Caco-2 (cell line): ENCODE results near the gene CNKSR3. TPM values are rescaled to one million over a fixed set of nuclear protein-coding genes. Genes with fewer than 3 reads are reported as not detected.

Source experiments
- BruUV-seq: library from RNA; stranded (reverse); fragments of 400-500 nt; replicated peaks from 2 replicates; lab custom pipeline; 2021; lab: Mats Ljungman, UMichigan
- CTCF ChIA-PET: fragments of 300-600 bp; sonication (Branson Sonifier 250); formaldehyde crosslinking; loops from one replicate; lab custom pipeline; 2022; ENCODE audit warnings: antibody characterized with exemption; lab: Charles Lee
- POLR2A ChIA-PET: fragments of 300-600 bp; sonication (Branson Sonifier 250); formaldehyde crosslinking; loops from one replicate; lab custom pipeline; 2022; ENCODE audit warnings: antibody characterized with exemption; lab: Charles Lee
- DNase-seq, 2 experiments: peaks; one replicate each; pipeline versions ENCODE4 v3.0.0 to v3.0.0-alpha.2; 2020 to 2022
- H3K27me3 ChIP-seq: replicated peaks from 2 replicates; pipeline ENCODE4 v1.6.0; 2011; ENCODE audit warnings: low read length; ENCODE audit not compliant: control insufficient read depth, insufficient read depth
- H3K36me3 ChIP-seq: 2 replicates; pipeline ENCODE4 v1.5.1; 2011; ENCODE audit warnings: low read length; ENCODE audit not compliant: control insufficient read depth, insufficient read depth
- H3K4me1 ChIP-seq: fragments of 250-450 bp; sonication (Bioruptor Pico); 2 replicates; pipeline ENCODE4 v1.5.1; 2020; ENCODE audit warnings: mild to moderate bottlenecking
- H3K4me3 ChIP-seq: 2 replicates; pipeline ENCODE4 v1.5.1; 2011; ENCODE audit warnings: low read depth, mild to moderate bottlenecking, control low read depth, low read length
- H3K9me3 ChIP-seq: fragments of 250-450 bp; sonication (Bioruptor Pico); 2 replicates; pipeline ENCODE4 v1.5.1; 2020; ENCODE audit warnings: mild to moderate bottlenecking, moderate library complexity
- H3K27ac Mint-ChIP-seq: one replicate; pipeline ENCODE4 v1.8.0; 2022; ENCODE audit warnings: mixed read lengths; ENCODE audit not compliant: unreplicated experiment
- H3K27me3 Mint-ChIP-seq: one replicate; pipeline ENCODE4 v1.8.0; 2022; ENCODE audit warnings: mixed read lengths; ENCODE audit not compliant: insufficient read depth, unreplicated experiment
- H3K36me3 Mint-ChIP-seq: one replicate; pipeline ENCODE4 v1.8.0; 2022; ENCODE audit warnings: mild to moderate bottlenecking, mixed read lengths; ENCODE audit not compliant: insufficient read depth, unreplicated experiment
- H3K4me1 Mint-ChIP-seq: one replicate; pipeline ENCODE4 v1.8.0; 2022; ENCODE audit warnings: low read depth, mixed read lengths; ENCODE audit not compliant: unreplicated experiment
- H3K4me3 Mint-ChIP-seq: one replicate; pipeline ENCODE4 v1.8.0; 2022; ENCODE audit warnings: mild to moderate bottlenecking, moderate library complexity, mixed read lengths; ENCODE audit not compliant: unreplicated experiment
- H3K9me3 Mint-ChIP-seq: one replicate; pipeline ENCODE4 v1.8.0; 2022; ENCODE audit warnings: mixed read lengths; ENCODE audit not compliant: unreplicated experiment
- intact Hi-C: fragments of 100-400 bp; cut with micrococcal nuclease; formaldehyde crosslinking; loops from one replicate; pipeline ENCODE4 v1.10.0; 2022; ENCODE audit not compliant: unreplicated experiment
- total RNA-seq: library from RNA; stranded (reverse); gene quantifications from 2 replicates; pipeline ENCODE4 v1.2.3, GENCODE V29; 2022
- TF ChIP-seq, protein P1 (sequence below), 2 experiments: fragments of 200-600 bp in 1 of 2; IDR thresholded peaks; 1 replicate in 1 of 2; 2 replicates in 1 of 2; pipeline versions ENCODE4 v1.5.1 to v1.8.0; 2011 to 2022; ENCODE audit warnings: antibody characterized with exemption in 1 of 2, control low read depth in 1 of 2, inconsistent platforms in 1 of 2, low read depth in 1 of 2, low read length in 1 of 2, mild to moderate bottlenecking in 1 of 2, moderate library complexity in 1 of 2; ENCODE audit not compliant: insufficient read depth in 1 of 2, severe bottlenecking in 1 of 2, unreplicated experiment in 1 of 2

Gene CNKSR3
- total RNA-seq, 1 experiment from 2014 or later: 33.1 TPM

DNA sequence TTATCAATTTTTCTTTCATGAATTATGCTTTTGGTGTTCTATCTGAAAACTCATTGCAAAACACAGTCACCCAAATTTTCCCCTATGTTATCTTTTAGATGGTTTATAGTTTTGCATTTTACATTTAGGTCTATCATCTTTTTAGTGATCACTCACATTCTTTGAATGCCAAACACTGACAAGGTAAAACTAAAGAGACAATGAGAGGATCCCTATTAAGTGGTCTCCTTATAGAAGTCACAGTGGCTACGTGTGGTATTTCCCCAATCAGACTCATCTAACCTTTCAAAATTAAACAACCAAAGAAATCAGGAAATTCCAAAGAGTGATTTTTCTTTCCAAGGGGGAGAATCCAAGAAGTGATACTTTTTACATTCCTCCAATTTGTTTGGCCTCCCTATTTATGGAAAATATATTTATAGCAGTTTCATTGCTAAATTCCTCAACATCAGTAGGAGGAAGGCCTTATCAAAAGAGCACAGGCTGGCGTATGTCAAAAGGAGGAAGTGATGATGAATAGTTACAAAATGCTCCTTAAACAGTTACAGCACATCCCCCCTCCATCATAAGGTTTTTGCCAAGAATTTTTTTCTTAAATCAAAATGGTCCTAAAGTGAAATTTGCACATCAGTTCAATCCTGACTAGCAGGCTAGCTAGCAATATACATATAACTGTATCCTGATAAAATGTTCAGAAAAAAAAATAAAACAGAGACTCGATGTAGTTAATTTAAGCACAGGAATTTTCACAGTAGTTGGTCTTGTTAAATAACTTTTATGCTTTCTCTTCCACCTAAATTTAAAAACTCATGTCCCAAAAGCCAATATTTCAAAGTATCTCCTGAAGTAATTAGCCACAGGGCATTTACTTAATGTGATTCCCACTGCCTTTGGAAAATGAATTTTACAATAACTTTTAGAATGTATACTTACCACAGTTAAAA lies 77.7 kb downstream of the CNKSR3 start:
- no peak overlapping the region for H3K27ac Mint-ChIP-seq
- ChIA-PET POLR2A (no interaction called here), CTCF (no interaction called here)
- H3K4me1 ChIP-seq: peaks cover 36% of the 10 kb centered on the region
- DNase-seq: no peak
- no peaks in the 10 kb centered on the region for H3K9me3 Mint-ChIP-seq
- intact Hi-C loops: loop anchor here (5.0 kb wide), 1 partner anchor 46 kb away; no protein-coding TSS in a partner anchor
- TF ChIP-seq, protein P1, sequence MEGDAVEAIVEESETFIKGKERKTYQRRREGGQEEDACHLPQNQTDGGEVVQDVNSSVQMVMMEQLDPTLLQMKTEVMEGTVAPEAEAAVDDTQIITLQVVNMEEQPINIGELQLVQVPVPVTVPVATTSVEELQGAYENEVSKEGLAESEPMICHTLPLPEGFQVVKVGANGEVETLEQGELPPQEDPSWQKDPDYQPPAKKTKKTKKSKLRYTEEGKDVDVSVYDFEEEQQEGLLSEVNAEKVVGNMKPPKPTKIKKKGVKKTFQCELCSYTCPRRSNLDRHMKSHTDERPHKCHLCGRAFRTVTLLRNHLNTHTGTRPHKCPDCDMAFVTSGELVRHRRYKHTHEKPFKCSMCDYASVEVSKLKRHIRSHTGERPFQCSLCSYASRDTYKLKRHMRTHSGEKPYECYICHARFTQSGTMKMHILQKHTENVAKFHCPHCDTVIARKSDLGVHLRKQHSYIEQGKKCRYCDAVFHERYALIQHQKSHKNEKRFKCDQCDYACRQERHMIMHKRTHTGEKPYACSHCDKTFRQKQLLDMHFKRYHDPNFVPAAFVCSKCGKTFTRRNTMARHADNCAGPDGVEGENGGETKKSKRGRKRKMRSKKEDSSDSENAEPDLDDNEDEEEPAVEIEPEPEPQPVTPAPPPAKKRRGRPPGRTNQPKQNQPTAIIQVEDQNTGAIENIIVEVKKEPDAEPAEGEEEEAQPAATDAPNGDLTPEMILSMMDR (IDR thresholded peaks at IDR 0.05; ENCODE audit: insufficient read depth in 1 of 2, low read depth in 1 of 2, low read length in 1 of 2, severe bottlenecking in 1 of 2, unreplicated experiment in 1 of 2): no peak
- H3K36me3 ChIP-seq: peaks cover 2% of the 10 kb centered on the region
- no peak overlapping the region for H3K4me3 ChIP-seq
- H3K9me3 ChIP-seq: no peaks in the 10 kb centered on the region
- no peaks in the 10 kb centered on the region for H3K27me3 ChIP-seq
- no peak overlapping the region for H3K4me3 Mint-ChIP-seq
- peaks cover 43% of the 10 kb centered on the region for H3K36me3 Mint-ChIP-seq
- no TSS peak for BruUV-seq
- H3K4me1 Mint-ChIP-seq: peaks cover 14% of the 10 kb centered on the region
- H3K27me3 Mint-ChIP-seq: no peaks in the 10 kb centered on the region

DNA sequence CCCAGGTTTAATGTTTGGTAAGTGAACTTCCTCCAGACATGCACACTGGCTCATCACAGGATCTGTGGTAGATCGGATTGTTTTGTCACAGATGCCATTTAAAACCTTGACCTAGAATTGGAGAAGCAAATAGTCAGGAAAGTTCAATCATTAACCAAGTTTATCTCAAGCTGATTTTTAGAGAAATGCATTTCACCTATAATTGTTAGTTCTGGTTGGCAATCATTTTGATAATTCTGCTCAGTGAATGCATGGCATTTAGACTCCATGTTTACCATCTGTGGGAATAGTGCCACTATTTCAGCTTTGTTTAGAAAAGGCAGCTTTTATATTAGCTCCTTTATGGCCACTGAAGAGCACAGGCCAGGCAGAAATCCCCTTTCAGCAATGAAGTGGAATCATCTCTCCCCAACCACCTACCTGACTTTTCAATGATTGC lies 80.0 kb downstream of the CNKSR3 start:
- H3K27ac Mint-ChIP-seq: no peak overlapping the region
- H3K36me3 ChIP-seq: peaks cover under 1% of the 10 kb centered on the region
- H3K4me3 ChIP-seq: no peak overlapping the region
- BruUV-seq: no TSS peak
- DNase-seq: no peak
- H3K9me3 Mint-ChIP-seq: no peaks in the 10 kb centered on the region
- H3K27me3 Mint-ChIP-seq: no peaks in the 10 kb centered on the region
- intact Hi-C loops: loop anchor here (5.0 kb wide), 1 partner anchor 43 kb away; no protein-coding TSS in a partner anchor
- no peaks in the 10 kb centered on the region for H3K9me3 ChIP-seq
- ChIA-PET CTCF (no interaction called here), POLR2A (interaction anchor here (0.5 kb wide), 1 partner anchor 43 kb away, joined by 7 read pairs; no protein-coding TSS in a partner anchor)
- peaks cover 9% of the 10 kb centered on the region for H3K4me1 Mint-ChIP-seq
- peaks cover 43% of the 10 kb centered on the region for H3K36me3 Mint-ChIP-seq
- H3K4me1 ChIP-seq: peaks cover 36% of the 10 kb centered on the region
- no peak overlapping the region for H3K4me3 Mint-ChIP-seq
- TF ChIP-seq, protein P1 (IDR thresholded peaks at IDR 0.05; ENCODE audit: insufficient read depth in 1 of 2, low read depth in 1 of 2, low read length in 1 of 2, severe bottlenecking in 1 of 2, unreplicated experiment in 1 of 2): no peak
- no peaks in the 10 kb centered on the region for H3K27me3 ChIP-seq

DNA sequence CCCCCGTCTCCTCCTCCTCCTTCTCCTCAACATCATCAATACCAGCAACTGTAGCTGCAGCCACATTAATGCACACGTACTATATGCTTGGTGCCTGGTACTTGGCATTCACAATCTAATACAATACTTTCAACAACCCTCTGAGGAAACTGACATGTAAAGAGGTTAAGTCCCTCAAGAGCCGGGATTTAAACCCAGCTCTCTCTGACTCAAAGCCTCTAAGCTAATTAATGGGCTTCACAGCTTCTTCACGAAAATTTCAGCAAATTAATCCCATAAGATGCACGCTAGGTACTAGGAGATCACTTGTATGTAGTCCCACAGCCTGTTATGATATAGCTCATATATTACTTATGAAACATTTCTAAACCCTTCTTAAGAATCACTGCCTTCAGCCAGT lies 80.8 kb downstream of the CNKSR3 start:
- Histone ChIP-seq H3K27me3 (no peaks in the 10 kb centered on the region), H3K36me3 (no peaks in the 10 kb centered on the region), H3K4me3 (no peak overlapping the region), H3K9me3 (no peaks in the 10 kb centered on the region), H3K4me1 (peaks cover 30% of the 10 kb centered on the region)
- peaks cover 51% of the 10 kb centered on the region for H3K36me3 Mint-ChIP-seq
- H3K27me3 Mint-ChIP-seq: no peaks in the 10 kb centered on the region
- H3K9me3 Mint-ChIP-seq: no peaks in the 10 kb centered on the region
- DNase-seq: no peak
- H3K27ac Mint-ChIP-seq: no peak overlapping the region
- TF ChIP-seq, protein P1 (IDR thresholded peaks at IDR 0.05; ENCODE audit: insufficient read depth in 1 of 2, low read depth in 1 of 2, low read length in 1 of 2, severe bottlenecking in 1 of 2, unreplicated experiment in 1 of 2): no peak
- BruUV-seq: no TSS peak
- no peak overlapping the region for H3K4me3 Mint-ChIP-seq
- ChIA-PET CTCF (no interaction called here), POLR2A (interaction anchor here (0.5 kb wide), 1 partner anchor 42 kb away, joined by 7 read pairs; no protein-coding TSS in a partner anchor)
- peaks cover 15% of the 10 kb centered on the region for H3K4me1 Mint-ChIP-seq
- intact Hi-C loops: loop anchor here (5.0 kb wide), 1 partner anchor 42 kb away; no protein-coding TSS in a partner anchor
